GM06990 (cell line): ENCODE results near the gene HIGD1A.

Source experiments
- DNase-seq: peaks from one replicate; pipeline ENCODE4 v3.0.0-alpha.2; 2011; ENCODE audit not compliant: insufficient read length; ENCODE audit errors: extremely low read depth
- H3K27me3 ChIP-seq: replicated peaks from 2 replicates; pipeline ENCODE4 v1.6.0; 2011; ENCODE audit warnings: low read length; ENCODE audit not compliant: control insufficient read depth, insufficient read depth
- H3K36me3 ChIP-seq: 2 replicates; pipeline ENCODE4 v1.5.1; 2011; ENCODE audit warnings: low read length; ENCODE audit not compliant: control insufficient read depth, insufficient read depth
- H3K4me3 ChIP-seq: replicated peaks from 2 replicates; pipeline ENCODE4 v1.5.1; 2011; ENCODE audit warnings: low read depth, mild to moderate bottlenecking, control low read depth, low read length
- TF ChIP-seq, protein P1 (sequence below): IDR thresholded peaks from 2 replicates; pipeline ENCODE4 v1.5.1; 2011; ENCODE audit warnings: low read length, control low read depth, mild to moderate bottlenecking, inconsistent platforms; ENCODE audit not compliant: insufficient read depth, poor library complexity, severe bottlenecking

Gene HIGD1A

DNA sequence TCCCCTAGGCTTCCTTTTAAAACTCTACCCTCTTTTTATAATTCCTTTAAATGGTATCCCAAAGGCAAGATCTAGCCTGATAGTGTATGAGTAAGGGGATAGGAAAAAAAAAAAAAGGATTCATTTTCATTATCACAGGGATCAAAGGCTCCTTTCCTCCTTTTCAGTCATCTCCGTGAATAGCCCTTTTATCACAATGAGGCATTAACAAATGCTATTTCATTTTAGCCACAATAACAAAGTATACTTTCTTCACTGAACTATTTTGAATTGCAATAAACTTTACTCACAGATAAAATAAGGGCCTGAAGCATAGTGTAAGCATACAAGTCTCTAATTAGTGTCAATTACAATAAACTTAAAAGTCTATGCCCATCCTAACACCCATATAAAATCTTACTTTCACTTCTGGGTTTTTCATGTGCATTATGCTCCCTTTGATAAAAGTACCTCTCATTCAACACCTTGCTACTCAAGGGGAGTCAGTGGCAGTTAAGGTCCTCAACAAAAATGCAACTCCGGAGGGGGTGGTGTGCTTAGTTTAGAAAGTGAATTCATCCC is 8.6 kb downstream of the HIGD1A start:
- no peaks in the 10 kb centered on the region for H3K27me3 ChIP-seq
- H3K4me3 ChIP-seq: no peak overlapping the region
- no peak for DNase-seq
- H3K36me3 ChIP-seq: no peaks in the 10 kb centered on the region; the same call in 1 of the 2 replicates
- TF ChIP-seq, protein P1, sequence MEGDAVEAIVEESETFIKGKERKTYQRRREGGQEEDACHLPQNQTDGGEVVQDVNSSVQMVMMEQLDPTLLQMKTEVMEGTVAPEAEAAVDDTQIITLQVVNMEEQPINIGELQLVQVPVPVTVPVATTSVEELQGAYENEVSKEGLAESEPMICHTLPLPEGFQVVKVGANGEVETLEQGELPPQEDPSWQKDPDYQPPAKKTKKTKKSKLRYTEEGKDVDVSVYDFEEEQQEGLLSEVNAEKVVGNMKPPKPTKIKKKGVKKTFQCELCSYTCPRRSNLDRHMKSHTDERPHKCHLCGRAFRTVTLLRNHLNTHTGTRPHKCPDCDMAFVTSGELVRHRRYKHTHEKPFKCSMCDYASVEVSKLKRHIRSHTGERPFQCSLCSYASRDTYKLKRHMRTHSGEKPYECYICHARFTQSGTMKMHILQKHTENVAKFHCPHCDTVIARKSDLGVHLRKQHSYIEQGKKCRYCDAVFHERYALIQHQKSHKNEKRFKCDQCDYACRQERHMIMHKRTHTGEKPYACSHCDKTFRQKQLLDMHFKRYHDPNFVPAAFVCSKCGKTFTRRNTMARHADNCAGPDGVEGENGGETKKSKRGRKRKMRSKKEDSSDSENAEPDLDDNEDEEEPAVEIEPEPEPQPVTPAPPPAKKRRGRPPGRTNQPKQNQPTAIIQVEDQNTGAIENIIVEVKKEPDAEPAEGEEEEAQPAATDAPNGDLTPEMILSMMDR: no peak

DNA sequence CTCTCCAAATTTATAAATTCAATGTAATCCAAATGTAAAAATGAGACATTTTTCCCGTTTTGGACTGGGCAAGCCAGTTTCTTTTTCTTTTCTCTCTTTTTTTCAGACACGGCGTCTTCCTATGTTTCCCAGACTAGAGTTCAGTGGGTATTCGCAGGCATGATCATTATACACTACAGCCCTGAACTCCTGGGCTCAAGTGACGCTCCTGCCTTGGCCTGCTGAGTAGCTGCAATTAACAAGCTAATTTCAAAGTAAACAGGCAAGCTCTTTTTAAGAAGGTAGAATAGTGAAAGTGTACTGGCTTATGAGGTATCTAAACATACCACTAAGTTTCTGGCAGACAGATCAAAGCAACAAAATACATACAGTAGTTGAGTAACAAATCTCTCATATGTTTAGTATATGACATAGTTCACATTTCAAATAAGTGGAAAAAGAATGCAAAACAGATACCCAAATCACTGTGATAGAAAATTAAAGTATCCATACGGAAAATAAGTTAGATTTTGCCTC is 13.5 kb downstream of the HIGD1A start:
- DNase-seq: no peak
- Histone ChIP-seq H3K36me3 (no peaks in the 10 kb centered on the region; the same call in 1 of the 2 replicates), H3K4me3 (no peak overlapping the region), H3K27me3 (no peaks in the 10 kb centered on the region)
- TF ChIP-seq, protein P1: no peak

DNA sequence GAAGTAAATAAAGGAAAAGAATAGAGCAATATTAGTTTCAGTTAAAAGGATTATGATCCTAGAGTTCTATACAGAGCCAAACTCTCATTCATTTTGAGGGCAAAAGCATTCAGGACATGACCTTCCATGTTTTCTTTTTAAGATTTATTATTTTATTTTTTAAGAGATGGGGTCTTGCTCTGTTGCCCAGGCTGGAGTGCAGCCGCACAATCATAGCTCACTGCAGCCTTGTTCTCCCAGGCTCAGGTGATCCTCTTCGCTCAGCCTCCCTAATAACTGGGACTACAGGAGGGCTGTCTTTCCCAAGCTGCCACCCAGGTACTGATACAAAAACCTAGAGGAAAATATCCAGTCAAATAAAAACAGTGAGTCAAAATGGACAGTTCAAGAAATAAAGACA is 17.7 kb downstream of the HIGD1A start:
- no peak for DNase-seq
- Histone ChIP-seq H3K4me3 (no peak overlapping the region), H3K36me3 (no peaks in the 10 kb centered on the region; the same call in none of the 2 replicates), H3K27me3 (no peaks in the 10 kb centered on the region)
- TF ChIP-seq, protein P1: no peak

DNA sequence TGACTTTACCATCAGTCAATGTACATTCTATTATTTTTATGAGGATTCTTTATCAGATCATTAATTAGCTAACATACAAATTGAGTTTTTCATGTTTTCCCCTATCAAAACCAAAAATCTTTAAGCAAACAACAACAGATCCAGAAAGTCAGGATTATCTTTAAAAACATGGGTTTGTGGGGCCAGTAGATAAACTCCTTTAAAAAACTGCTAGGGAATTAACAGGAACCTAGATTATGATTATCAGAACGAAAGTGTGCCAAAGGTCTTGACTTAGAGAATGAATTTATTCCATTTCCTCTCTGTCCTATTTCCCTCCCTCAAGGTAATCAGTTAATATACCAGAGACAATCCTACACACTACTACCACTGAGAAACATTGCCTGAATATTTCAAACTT is 18.1 kb downstream of the HIGD1A start:
- Histone ChIP-seq H3K27me3 (no peaks in the 10 kb centered on the region), H3K36me3 (no peaks in the 10 kb centered on the region; the same call in none of the 2 replicates), H3K4me3 (no peak overlapping the region)
- DNase-seq: no peak
- TF ChIP-seq, protein P1: no peak

DNA sequence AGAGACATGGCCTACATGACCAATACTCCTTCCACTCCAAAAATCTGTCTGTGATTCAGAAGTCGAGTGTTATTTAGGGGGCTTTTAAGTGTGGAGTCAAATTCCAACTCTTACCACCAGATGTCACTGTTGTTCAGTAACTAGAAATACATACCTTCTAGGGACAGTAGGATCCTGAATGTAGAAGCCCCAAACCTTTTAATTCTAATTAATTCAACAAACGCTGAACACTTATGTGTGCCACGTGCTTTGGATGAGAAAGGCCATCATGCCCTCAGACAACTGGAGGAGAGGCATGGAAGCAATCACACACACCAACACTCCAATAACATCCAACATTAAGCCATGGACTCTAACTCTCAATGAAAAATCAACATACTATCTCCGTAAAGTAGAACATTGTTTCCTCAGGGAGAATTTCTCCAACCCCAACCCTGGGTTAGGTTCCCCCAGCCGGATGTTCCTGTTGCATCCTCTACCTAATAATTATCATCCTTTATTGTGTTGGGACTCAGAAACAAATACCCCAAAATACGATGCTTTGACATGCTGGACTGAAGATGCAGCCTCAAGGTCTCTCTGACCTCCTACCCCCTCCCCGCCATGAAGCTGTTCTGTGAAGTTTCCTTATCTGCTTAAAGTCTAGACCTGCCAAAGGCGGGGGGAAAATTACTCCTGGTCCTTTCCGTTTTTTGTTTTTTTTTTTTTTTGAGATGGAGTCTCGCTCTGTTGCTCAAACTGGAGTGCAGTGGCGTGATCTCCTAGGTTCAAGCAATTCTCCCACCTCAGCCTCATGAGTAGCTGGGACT is 23.2 kb downstream of the HIGD1A start:
- TF ChIP-seq, protein P1: peak; percentile 60
- no peaks in the 10 kb centered on the region; the same call in none of the 2 replicates for H3K36me3 ChIP-seq
- DNase-seq: peak; percentile 20
- H3K27me3 ChIP-seq: no peaks in the 10 kb centered on the region
- H3K4me3 ChIP-seq: no peak overlapping the region
